Activated T-cell treated with anti-CD3 and anti-CD28 coated beads for 1 hour (primary cell): ENCODE data around the gene LRRC14B.

Source experiments
- DNase-seq: peaks from one replicate; pipeline ENCODE4 v3.0.0-alpha.2; 2020; ENCODE audit warnings: low read depth

Gene LRRC14B

DNA sequence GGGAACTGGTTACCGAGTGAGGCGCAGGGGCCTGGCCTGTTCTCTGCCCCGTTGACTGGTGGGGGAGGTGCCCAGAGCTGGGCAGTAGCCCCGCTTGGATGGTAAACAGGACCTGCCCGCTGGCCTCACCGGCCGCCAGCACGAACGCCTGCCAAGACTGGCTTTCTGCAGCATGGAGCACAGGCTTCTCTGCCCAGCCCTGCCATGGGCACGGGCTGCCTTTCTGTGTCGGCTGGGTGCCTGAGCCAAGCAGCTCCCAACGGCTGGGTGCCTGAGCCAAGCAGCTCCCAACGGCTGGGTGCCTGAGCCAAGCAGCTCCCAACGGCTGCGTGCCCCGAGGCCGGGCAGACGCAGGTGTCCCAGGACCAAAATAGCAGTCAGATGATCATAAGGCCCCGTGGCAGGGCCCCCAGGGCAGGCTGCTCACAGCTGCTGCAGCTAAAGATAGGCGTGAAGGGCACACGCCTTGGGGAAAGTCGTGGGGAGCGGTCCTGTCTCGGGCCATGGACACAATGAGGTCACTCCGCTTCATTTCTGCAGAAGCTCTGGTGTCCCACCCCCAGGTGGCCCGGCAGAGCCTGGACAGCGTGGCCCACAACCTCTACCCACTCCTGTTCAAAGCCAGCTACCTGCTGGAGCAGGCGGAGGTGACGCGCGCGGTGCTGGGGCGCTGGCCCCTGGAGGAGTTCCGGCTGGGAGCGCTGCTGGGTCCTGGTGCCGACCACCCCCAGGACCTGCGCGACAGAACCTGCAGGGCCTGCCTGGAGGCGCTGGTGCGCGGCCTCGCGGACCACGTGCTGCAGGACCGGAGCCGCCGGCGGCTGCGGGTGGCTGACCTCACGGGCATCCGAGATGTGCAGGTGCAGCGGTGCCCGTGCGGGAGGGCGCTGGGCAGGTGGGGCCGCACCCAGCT, at the start of gene LRRC14B:
LRRC14B (plus strand) TSS at position 460 of the 913 bp plus-strand sequence; CDS start at position 504, 44 bp downstream.
- DNase-seq = no peak

DNA sequence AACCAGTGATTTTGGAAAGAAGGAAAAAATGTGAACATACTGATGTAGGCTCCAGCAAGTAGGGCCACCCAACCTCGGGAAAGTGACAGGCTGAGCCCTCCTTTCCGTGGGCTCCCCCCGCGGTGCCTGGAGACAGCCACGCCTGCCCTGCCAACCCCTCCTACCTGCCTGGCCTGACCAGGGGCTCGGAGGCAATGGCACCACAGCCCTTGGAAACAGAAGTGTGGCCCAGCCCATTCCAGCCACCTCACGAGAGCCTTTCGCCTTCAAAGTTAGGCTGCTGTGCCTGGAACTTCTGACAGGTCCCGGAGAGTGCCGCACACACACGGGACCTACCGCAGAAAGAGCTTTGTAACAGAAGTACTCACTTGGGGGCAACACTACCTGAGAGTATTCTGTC, 49.5 kb upstream of the LRRC14B start:
- DNase-seq = no peak

DNA sequence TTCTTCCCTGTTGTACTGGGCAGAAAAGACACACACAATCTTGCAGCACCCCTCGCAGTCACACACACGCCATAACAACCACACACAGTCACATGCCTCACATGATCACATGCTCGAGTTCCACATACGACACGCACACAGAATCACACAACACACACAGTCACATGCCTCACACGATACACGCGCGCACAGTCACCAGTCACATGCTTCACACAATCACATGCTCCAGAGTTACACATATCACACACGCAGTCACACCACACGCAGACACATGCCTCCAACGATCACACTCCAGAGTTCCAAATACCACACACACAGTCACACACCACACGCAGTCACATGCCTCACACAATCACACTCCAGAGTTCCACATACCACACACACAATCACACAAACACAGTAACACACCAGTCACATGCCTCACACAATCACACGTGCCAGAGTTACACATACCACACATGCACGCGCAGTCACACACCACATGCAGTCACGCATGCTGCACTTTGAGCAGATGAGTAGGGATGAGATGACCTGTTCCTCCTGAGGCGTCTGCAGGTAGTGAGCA, 49.0 kb upstream of the LRRC14B start:
- no peak for DNase-seq

DNA sequence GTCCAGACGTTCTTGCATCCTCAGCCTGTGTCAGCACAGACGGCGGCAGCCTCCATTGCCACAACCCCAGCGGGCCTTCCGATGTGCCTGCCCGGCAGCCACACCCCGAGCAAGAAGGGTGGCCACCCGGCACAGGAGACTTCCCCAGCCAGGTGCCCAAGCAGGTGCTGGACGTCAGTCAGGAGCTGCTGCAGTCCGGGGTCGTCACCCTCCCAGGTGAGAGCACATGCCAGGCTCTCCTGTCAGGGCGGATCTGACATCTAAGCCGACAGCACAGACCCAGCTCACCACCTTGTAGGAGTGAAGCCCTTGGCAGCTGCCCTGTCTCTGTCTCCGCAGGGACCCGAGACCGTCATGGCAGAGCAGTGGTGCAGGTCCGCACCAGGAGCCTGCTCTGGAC, 48.3 kb upstream of the LRRC14B start:
- DNase-seq = no peak

- DNase-seq = no peak
Observed at GRCh38 chr5:144941-145340, 46.4 kb upstream of the LRRC14B start.

- no peak for DNase-seq
Observed at GRCh38 chr5:145585-146323, 45.5 kb upstream of the LRRC14B start.

DNA sequence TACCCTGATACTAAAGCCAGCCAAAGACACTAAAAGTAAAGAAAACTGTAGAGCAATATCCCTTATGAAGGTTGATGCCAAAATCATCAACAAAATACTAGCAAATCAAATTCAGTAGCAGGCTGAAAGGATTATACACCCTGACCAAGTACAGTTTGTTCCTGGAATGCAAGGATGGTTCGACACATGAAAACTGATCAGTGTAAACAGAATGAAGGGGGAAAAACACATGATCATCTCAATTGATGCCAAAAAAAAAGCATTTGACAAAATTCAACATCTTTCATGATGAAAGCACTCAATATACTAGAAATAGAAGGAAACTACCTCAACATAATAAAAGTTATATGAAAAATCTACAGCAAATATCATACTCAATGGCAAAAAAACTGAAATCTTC, 43.5 kb upstream of the LRRC14B start:
- no peak for DNase-seq

GRCh38 chr5:149745-150485, 41.4 kb upstream of the LRRC14B start:
- DNase-seq = no peak

- DNase-seq = no peak
Observed at GRCh38 chr5:150746-151145, 40.5 kb upstream of the LRRC14B start.

- no peak for DNase-seq
Observed at GRCh38 chr5:152077-152476, 39.2 kb upstream of the LRRC14B start.

DNA sequence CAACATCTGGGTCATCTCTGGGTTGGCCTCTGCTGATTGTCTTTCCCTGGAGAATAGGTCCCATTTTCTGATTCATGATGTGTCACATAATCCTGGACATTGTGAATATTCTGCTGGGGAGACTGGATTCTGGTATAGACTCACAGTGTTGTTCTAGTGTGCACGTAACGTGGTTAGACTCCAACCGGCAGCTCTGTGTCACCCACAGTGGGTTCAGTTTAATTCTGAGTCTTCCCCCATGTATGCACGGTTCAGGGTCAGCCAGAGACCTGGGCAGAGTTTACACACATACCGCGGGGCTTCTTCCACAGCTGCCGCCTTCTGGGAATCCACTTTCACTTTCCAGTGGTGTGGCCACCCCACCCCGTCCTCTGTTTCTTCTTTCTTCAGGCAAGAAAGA, 38.0 kb upstream of the LRRC14B start:
- DNase-seq = no peak

DNA sequence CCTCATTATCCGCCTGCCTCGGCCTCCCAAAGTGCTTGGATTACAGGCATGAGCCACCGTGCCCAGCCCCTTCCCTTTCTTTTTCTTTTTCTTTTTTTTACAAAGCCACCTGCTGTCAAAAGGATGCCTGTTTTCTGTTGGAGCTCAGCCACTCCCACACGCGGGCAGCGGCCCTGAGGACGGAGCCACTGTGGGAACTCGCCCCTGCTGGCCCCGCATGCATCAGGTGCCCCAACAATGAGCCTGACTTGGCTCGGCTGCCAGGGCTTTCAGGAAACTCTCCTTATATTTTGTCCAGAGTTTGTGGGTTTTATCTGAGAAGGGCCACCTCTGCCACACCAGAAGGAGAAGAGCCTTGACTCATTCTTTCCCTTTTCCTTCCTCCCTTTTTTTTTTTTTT, 37.1 kb upstream of the LRRC14B start:
- DNase-seq = no peak

GRCh38 chr5:154826-155225, 36.5 kb upstream of the LRRC14B start:
- DNase-seq = no peak

- no peak for DNase-seq
Observed at GRCh38 chr5:155651-156410, 35.5 kb upstream of the LRRC14B start.

- no peak for DNase-seq
Observed at GRCh38 chr5:156411-157072, 34.8 kb upstream of the LRRC14B start.

DNA sequence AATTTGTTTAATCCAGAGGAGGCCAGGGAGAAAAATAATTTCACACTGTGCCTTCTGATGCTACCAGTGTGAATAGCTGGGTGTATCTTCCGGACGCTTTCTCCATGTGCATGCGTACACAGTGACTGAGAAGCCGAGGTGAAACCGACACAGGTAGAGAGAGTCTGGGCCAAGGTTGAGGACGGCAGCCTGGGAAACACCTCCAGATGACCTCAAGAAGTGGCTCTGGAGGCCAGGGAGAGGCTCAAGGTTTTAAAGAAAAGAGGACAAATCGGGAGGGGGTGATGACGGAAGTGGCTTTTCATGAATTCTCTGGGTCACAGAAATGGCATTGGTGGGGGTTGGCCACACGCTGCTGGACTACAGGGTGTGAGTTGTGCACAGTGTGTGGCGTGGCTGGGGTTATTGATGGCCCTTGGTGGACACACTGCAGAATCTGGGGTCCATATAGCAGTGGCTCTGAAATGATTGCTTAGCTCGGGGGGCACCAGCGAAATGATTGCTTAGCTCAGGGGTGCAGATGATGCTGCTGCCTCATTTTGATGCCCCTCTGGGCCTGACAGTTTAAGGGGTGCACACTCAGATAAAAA, 34.1 kb upstream of the LRRC14B start:
- DNase-seq = no peak

- no peak for DNase-seq
Observed at GRCh38 chr5:157801-158200, 33.5 kb upstream of the LRRC14B start.

DNA sequence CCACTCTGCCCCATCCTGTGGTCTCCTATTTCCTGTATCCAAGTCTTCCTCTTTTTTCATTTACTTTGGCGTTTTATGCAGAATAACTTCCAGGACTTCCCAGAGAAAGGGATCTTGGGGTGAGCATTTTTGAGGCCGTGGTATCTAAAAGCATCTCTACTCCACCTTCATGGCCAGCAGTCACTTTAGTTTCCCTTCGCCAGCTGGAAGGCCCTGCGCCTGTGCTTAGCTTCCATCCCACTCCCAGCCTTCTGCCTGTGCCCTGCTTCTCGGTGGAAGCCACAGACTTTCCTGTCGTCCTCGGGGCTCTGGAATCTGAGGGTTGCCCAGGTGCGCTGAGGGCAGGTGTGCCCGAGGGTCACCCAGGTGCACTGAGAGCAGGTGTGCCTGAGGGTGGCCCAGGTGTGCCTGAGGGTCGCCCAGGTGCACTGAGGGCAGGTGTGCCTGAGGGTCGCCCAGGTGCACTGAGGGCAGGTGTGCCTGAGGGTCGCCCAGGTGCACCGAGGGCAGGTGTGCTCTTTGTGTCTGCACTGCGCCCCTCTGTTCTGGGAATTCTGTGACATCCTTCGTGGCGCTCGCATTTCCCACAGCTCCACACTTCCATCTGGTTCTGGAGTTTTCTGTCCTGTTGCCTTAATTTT, 32.4 kb upstream of the LRRC14B start:
- DNase-seq = no peak

DNA sequence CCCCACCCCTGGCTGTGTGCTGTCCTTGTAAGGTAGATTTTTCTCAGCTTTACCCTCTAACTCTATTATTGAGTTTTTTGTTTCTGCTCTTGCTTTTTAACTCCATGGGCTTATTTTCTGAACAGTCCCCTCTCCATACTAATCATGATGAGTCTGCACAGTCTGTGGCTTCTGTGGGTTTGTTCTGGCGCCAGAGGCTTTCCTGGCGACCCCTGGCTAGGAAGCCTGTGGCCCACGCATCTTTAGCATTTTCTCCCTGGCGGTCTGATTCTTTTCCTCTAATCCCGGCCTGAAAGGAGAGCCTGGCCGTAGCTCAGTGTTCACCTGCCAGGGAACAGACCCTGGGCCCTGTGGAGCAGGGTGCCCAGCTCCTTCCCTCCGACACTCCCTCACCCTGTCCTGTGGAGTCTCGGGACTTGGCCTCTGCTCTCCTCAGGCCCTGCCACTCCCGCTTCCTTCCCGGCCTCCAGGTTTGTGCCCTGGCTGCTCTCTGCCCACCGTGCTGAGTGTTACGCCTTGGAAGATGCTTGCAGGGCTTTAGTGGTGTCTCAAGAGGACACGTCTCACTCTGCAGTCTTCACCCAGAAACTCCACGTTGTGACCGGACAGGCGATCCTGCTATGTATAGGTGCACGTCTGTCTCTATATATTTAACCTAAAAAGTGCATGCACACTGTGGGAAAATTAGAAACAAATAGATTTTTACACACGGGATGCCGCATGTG, 31.7 kb upstream of the LRRC14B start:
- DNase-seq = no peak

GRCh38 chr5:160173-160510, 31.2 kb upstream of the LRRC14B start:
- DNase-seq = no peak
